GM23338 (cell line): ENCODE data around the gene FCRLA.

Experiments used
- CTCF ChIP-seq, 2 experiments: fragments of 200-600 bp in 1 of 2; sonication (generic) in 1 of 2; conservative IDR thresholded peaks; 2 replicates each; pipeline versions ENCODE4 v1.5.1 to v1.6.1; 2016 to 2017; ENCODE audit warnings: antibody characterized with exemption in 2 of 2, low read depth in 2 of 2, mild to moderate bottlenecking in 2 of 2, moderate library complexity in 1 of 2
- POLR2AphosphoS5 ChIP-seq: IDR thresholded peaks from 2 replicates; pipeline ENCODE4 v1.6.1; 2016; ENCODE audit warnings: antibody characterized with exemption, low read depth
- ZNF114 ChIP-seq: fragments of 250-450 bp; sonication (Bioruptor Pico); IDR thresholded peaks from 2 replicates; pipeline ENCODE4 v1.5.0; 2020; ENCODE audit warnings: mild to moderate bottlenecking, moderate library complexity
- TF ChIP-seq, protein P1 (sequence below): IDR thresholded peaks from one replicate; pipeline ENCODE4 v1.6.1; 2018; ENCODE audit warnings: antibody characterized with exemption; ENCODE audit not compliant: unreplicated experiment

DNA sequence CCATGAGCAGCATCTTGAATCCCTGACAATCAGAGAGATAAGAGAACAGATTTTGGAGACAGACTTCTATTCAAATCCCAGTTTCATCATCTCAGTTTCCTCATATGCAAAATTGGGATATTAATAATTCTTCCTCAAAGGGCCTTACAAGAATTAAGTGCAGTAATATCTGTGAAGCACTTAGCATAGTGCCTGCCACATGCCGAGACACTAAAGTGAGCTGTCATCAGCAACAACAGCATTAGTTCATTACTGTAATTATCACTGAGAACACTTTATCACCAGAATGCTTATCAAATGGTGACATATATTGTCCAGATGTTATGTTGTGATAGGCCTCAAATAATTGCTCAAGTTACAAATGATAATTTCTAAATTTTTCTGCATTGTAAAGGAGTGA lies 13.4 kb downstream of the FCRLA start:
- TF ChIP-seq POLR2AphosphoS5 (no peak), CTCF (conservative IDR thresholded peaks at IDR 0.05; ENCODE audit: low read depth in 2 of 2) (no peak), ZNF114 (CRISPR knock-in tag) (no peak)
- TF ChIP-seq, protein P1, sequence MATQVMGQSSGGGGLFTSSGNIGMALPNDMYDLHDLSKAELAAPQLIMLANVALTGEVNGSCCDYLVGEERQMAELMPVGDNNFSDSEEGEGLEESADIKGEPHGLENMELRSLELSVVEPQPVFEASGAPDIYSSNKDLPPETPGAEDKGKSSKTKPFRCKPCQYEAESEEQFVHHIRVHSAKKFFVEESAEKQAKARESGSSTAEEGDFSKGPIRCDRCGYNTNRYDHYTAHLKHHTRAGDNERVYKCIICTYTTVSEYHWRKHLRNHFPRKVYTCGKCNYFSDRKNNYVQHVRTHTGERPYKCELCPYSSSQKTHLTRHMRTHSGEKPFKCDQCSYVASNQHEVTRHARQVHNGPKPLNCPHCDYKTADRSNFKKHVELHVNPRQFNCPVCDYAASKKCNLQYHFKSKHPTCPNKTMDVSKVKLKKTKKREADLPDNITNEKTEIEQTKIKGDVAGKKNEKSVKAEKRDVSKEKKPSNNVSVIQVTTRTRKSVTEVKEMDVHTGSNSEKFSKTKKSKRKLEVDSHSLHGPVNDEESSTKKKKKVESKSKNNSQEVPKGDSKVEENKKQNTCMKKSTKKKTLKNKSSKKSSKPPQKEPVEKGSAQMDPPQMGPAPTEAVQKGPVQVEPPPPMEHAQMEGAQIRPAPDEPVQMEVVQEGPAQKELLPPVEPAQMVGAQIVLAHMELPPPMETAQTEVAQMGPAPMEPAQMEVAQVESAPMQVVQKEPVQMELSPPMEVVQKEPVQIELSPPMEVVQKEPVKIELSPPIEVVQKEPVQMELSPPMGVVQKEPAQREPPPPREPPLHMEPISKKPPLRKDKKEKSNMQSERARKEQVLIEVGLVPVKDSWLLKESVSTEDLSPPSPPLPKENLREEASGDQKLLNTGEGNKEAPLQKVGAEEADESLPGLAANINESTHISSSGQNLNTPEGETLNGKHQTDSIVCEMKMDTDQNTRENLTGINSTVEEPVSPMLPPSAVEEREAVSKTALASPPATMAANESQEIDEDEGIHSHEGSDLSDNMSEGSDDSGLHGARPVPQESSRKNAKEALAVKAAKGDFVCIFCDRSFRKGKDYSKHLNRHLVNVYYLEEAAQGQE = no peak
